ENCODE measurements around the gene DIS3L2. TPM values are rescaled to one million over a fixed set of nuclear protein-coding genes. Genes with fewer than 3 reads are reported as not detected.

DIS3L2 gene
- total RNA-seq, 1 donor from 2014 or later = 17.0 TPM

DNA sequence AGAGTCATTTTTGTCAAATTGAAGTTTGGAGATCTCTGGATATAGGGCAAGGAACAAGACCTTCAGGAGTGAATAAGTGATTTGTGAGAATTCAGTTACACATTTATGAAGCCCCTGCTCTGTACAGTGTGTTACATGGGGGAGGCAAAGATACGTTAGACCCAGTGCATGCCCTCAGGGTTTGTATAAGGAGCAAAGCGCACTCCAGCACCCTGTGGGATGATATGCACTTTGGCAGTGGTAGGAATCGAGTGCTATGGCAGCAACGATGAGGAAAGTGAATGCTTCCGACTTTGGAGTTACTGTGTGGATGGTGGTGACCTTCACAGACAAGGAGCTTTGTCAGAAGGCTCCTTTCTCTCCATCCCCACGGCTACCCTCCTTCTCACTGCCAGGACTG, 342.7 kb downstream of the DIS3L2 start:
- TF ChIP-seq, protein P1, sequence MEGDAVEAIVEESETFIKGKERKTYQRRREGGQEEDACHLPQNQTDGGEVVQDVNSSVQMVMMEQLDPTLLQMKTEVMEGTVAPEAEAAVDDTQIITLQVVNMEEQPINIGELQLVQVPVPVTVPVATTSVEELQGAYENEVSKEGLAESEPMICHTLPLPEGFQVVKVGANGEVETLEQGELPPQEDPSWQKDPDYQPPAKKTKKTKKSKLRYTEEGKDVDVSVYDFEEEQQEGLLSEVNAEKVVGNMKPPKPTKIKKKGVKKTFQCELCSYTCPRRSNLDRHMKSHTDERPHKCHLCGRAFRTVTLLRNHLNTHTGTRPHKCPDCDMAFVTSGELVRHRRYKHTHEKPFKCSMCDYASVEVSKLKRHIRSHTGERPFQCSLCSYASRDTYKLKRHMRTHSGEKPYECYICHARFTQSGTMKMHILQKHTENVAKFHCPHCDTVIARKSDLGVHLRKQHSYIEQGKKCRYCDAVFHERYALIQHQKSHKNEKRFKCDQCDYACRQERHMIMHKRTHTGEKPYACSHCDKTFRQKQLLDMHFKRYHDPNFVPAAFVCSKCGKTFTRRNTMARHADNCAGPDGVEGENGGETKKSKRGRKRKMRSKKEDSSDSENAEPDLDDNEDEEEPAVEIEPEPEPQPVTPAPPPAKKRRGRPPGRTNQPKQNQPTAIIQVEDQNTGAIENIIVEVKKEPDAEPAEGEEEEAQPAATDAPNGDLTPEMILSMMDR (IDR thresholded peaks at IDR 0.05; ENCODE audit: borderline replicate concordance) = no peak
- no peaks in the 10 kb centered on the region for H3K4me1 ChIP-seq
- intact Hi-C loops (cut with micrococcal nuclease) = no loop called here
- H3K4me3 ChIP-seq = no peak overlapping the region
- peaks cover 37% of the 10 kb centered on the region for H3K36me3 ChIP-seq
- no peaks in the 10 kb centered on the region for H3K9me3 ChIP-seq (replicated peaks)
- H3K27ac ChIP-seq (replicated peaks) = no peak overlapping the region
- no peaks in the 10 kb centered on the region for H3K27me3 ChIP-seq (ENCODE audit: low read depth)
- DNase-seq = no peak

DNA sequence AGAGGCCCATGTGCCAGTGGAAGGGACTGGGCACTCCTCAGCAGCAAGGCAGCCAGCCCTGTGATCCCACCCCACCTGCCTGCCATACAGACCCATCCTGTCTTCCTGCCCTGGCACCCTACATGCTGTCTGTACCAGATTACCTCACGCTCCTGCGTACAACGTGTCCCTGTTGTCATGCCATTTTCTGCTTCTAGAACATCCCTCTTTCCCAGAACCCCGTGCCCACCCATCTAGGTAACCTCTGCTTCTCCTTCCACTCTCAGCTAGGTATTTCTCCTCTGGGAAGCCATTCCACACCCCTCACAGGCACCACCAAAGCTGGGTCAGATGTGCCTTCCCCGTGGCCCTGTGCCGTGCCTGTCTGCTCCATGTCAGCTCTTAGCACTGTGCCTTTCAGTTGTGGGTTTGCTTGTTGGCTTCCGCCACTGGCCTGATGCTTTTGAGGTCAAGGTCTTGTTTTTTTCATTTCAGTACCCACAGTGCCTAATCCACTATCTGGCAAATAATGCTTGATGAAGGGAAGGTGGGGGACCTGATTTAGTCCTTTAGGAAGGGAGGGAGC, 345.3 kb downstream of the DIS3L2 start:
- H3K4me3 ChIP-seq = no peak overlapping the region
- H3K4me1 ChIP-seq = no peaks in the 10 kb centered on the region
- TF ChIP-seq, protein P1 (IDR thresholded peaks at IDR 0.05; ENCODE audit: borderline replicate concordance) = no peak
- H3K27me3 ChIP-seq (ENCODE audit: low read depth) = no peaks in the 10 kb centered on the region
- intact Hi-C loops (cut with micrococcal nuclease) = no loop called here
- peaks cover 4% of the 10 kb centered on the region for H3K9me3 ChIP-seq (replicated peaks)
- no peak for DNase-seq
- H3K27ac ChIP-seq (replicated peaks) = no peak overlapping the region
- peaks cover 19% of the 10 kb centered on the region for H3K36me3 ChIP-seq

DNA sequence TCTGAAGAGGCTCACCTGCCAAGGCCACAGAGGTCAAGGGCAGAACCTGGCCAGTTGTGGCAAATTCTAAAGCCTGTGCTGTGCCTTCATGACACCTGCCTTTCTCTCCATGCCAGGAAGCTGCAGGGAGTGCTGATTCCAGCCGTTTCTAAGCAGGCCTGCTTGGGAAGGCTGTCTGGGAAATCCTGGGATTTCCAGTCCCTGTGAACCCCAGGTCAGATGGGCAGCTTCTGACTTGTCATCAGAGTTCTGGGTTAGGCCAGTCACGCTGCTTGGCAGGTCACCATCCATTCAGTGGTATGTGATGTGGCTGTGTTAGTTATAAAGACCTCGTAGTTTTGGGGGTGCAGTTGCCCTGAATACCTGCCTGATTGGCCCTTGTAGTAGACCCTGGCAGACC, 346.3 kb downstream of the DIS3L2 start:
- no peak for DNase-seq
- peaks cover 19% of the 10 kb centered on the region for H3K36me3 ChIP-seq
- no peak overlapping the region for H3K4me3 ChIP-seq
- H3K27me3 ChIP-seq (ENCODE audit: low read depth) = no peaks in the 10 kb centered on the region
- no peaks in the 10 kb centered on the region for H3K4me1 ChIP-seq
- TF ChIP-seq, protein P1 (IDR thresholded peaks at IDR 0.05; ENCODE audit: borderline replicate concordance) = no peak
- H3K27ac ChIP-seq (replicated peaks) = no peak overlapping the region
- H3K9me3 ChIP-seq (replicated peaks) = peaks cover 14% of the 10 kb centered on the region
- intact Hi-C loops (cut with micrococcal nuclease) = no loop called here

DNA sequence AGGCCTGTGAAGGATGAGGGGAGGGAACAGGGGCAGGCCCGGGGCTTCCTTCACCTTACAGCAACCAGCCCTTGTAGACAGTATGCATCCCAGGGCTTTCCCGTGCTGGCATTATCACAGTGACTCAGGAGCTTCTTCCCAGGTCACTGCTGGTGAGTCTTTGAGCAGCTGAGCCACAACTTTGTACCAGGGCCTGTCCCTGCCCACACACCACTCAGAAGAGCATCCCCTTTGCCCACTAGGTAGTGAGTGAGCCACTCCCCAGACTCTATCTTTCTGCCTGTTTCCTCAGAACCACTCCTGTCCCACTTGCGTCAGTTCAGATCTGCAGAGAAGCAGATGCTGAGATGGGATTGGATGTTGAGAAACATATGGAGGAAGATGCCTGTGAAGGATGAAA, 347.5 kb downstream of the DIS3L2 start:
- intact Hi-C loops (cut with micrococcal nuclease) = no loop called here
- H3K27ac ChIP-seq (replicated peaks) = no peak overlapping the region
- H3K27me3 ChIP-seq (ENCODE audit: low read depth) = no peaks in the 10 kb centered on the region
- no peak overlapping the region for H3K4me3 ChIP-seq
- H3K4me1 ChIP-seq = no peaks in the 10 kb centered on the region
- peaks cover 20% of the 10 kb centered on the region for H3K9me3 ChIP-seq (replicated peaks)
- DNase-seq = no peak
- peaks cover 11% of the 10 kb centered on the region for H3K36me3 ChIP-seq
- TF ChIP-seq, protein P1 (IDR thresholded peaks at IDR 0.05; ENCODE audit: borderline replicate concordance) = no peak

DNA sequence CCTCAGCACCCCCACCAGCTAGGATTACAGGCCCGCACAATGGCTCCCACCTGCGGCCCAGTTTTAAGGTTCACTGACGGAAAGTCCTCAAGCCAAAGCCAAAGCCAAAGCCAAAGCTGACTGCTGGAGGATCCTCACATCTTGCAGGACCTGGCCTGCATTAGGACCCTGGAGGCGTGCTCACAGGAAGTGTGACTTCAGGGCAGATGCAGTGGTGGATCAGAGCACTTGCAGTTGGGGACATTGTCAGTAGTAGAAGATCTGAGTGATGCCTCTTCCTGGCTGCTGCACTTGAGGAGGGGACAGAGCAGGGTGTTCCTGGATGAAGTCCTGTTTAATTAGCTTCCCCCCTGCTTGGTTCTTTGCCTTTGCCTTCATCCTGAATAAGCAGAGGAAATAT, 348.1 kb downstream of the DIS3L2 start:
- no peaks in the 10 kb centered on the region for H3K27me3 ChIP-seq (ENCODE audit: low read depth)
- TF ChIP-seq, protein P1 (IDR thresholded peaks at IDR 0.05; ENCODE audit: borderline replicate concordance) = no peak
- H3K4me3 ChIP-seq = no peak overlapping the region
- H3K4me1 ChIP-seq = peaks cover under 1% of the 10 kb centered on the region
- H3K36me3 ChIP-seq = peaks cover 6% of the 10 kb centered on the region
- H3K9me3 ChIP-seq (replicated peaks) = peaks cover 20% of the 10 kb centered on the region
- intact Hi-C loops (cut with micrococcal nuclease) = no loop called here
- no peak overlapping the region for H3K27ac ChIP-seq (replicated peaks)
- no peak for DNase-seq

Measured in left ventricle myocardium inferior (tissue), 1 donor.